Upper lobe of left lung (tissue), 4 donors: Measurements from ENCODE around the gene DUSP16.

ENCODE experiments used
- EP300 ChIP-seq, 4 donors: sonication (generic); formaldehyde crosslinking; IDR thresholded peaks; one replicate each; pipeline ENCODE4 v1.5.1; 2017; ENCODE audit warnings: antibody characterized with exemption in 4 of 4, control low read depth in 2 of 4
- TF ChIP-seq, protein P1 (sequence below), 6 experiments: fragments of 450-650 bp in 4 of 6; fragments of 200-600 bp in 2 of 6; sonication (generic) in 2 of 6; IDR thresholded peaks; one replicate each; pipeline ENCODE4 v1.5.1; 2016 to 2019; ENCODE audit warnings: antibody characterized with exemption in 6 of 6

DNA sequence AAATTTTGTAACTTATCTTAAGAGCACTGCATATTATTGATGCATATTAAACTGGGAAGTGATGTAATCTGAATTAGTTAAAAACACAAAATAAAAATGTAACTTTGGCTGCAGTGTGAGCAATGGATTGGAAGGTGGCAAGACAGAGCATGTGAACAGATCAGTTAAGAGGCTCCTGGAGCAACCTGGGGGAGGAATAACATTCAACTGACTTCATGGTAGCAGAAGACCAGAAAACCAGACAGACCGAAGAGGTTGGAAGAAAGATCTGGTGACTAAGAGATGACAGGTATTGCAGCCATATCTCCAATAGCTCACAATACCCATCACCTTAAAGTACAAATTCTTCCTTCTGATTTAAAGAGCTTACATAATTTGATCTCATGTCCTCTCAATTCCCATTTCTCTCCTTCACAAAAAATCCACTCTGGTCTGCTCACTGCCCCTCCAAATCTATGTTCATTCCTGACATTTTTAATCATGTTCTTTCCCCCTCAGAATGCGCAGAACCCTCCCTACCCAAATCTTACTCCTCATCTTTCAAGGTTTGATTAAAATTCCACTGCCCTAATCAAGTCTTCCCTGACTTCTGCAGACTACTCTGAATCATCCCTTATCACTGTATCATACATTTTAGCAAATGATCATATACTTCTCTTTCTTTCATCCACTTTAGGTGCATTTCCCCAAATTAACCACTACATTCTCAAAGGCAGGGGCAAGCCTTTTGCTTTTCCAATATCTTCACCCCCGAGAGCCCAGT lies 51.5 kb downstream of the DUSP16 start:
- TF ChIP-seq, protein P1, sequence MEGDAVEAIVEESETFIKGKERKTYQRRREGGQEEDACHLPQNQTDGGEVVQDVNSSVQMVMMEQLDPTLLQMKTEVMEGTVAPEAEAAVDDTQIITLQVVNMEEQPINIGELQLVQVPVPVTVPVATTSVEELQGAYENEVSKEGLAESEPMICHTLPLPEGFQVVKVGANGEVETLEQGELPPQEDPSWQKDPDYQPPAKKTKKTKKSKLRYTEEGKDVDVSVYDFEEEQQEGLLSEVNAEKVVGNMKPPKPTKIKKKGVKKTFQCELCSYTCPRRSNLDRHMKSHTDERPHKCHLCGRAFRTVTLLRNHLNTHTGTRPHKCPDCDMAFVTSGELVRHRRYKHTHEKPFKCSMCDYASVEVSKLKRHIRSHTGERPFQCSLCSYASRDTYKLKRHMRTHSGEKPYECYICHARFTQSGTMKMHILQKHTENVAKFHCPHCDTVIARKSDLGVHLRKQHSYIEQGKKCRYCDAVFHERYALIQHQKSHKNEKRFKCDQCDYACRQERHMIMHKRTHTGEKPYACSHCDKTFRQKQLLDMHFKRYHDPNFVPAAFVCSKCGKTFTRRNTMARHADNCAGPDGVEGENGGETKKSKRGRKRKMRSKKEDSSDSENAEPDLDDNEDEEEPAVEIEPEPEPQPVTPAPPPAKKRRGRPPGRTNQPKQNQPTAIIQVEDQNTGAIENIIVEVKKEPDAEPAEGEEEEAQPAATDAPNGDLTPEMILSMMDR (IDR thresholded peaks at IDR 0.05) = no peak
- TF ChIP-seq EP300 (IDR thresholded peaks at IDR 0.05) = no peak
